HL-60 (cell line): ENCODE results near the gene KIAA0408.

ENCODE experiments used
- DNase-seq, 2 experiments: peaks; one replicate each; pipeline ENCODE4 v3.0.0-alpha.2; 2010 to 2020; ENCODE audit warnings: low read depth in 1 of 2, low spot score in 1 of 2
- H3K27ac ChIP-seq: fragments of 250-450 bp; sonication (Bioruptor Pico); replicated peaks from 2 replicates; pipeline ENCODE4 v1.5.1; 2020; ENCODE audit warnings: mild to moderate bottlenecking, moderate library complexity
- H3K27me3 ChIP-seq: fragments of 250-450 bp; sonication (Bioruptor Pico); 2 replicates; pipeline ENCODE4 v1.5.1; 2021; ENCODE audit warnings: mild to moderate bottlenecking, moderate library complexity; ENCODE audit not compliant: insufficient read depth, poor library complexity, severe bottlenecking
- H3K4me3 ChIP-seq: replicated peaks from 2 replicates; pipeline ENCODE4 v1.5.1; 2011; ENCODE audit warnings: mild to moderate bottlenecking, control low read depth, low read length; ENCODE audit not compliant: insufficient read depth
- GABPA ChIP-seq: IDR thresholded peaks from 2 replicates; pipeline ENCODE4 v1.6.1; 2012; ENCODE audit warnings: low read depth
- POLR2AphosphoS5 ChIP-seq: IDR thresholded peaks from 2 replicates; pipeline ENCODE4 v1.6.1; 2012; ENCODE audit warnings: low read depth
- SPI1 ChIP-seq: IDR thresholded peaks from 2 replicates; pipeline ENCODE4 v1.6.1; 2012; ENCODE audit warnings: low read depth, mild to moderate bottlenecking, borderline replicate concordance
- long read RNA-seq: library from polyadenylated mRNA; unstranded; transcript quantifications from one replicate; pipeline ENCODE4 v2.0.0, GENCODE V29; 2020
- TF ChIP-seq, protein P1 (sequence below): IDR thresholded peaks from 2 replicates; pipeline ENCODE4 v1.6.1; 2012; ENCODE audit warnings: low read depth; ENCODE audit not compliant: insufficient replicate concordance
- TF ChIP-seq, protein P2 (sequence below): IDR thresholded peaks from one replicate; pipeline ENCODE4 v1.5.1; 2011; ENCODE audit warnings: low read length, control low read depth, inconsistent platforms; ENCODE audit not compliant: insufficient read depth

Gene KIAA0408
- long read RNA-seq = 0 reads

DNA sequence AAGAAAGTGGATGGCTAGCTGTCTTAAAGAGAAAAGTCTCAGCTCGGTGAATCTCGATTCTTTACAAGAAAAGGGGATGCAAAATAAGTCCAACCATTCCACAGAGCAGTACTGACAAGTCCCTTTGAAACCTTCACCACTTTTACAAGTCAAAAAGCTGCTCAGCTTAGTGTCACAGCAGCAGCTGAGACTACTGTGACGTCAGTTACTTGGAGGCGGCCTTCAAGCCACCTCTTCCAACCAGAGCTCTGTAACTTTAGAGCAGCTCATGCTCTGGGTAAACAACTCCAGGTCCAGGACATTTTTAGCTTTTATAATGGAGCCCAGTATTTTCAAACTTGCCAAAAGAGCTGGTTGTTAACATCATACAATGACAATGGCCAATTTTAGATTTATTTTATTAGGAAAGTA, at the start of gene KIAA0408:
Gene KIAA0408 (minus strand): TSS at position 159 of the 411 bp plus-strand sequence. CDS start 5,408 bp downstream, outside the sequence.
- H3K27me3 ChIP-seq = no peaks in the 10 kb centered on the region
- DNase-seq = no peak
- H3K4me3 ChIP-seq = no peak within 1 kb of the TSS
- TF ChIP-seq GABPA (no peak), SPI1 (no peak), POLR2AphosphoS5 (no peak)
- TF ChIP-seq, protein P1, sequence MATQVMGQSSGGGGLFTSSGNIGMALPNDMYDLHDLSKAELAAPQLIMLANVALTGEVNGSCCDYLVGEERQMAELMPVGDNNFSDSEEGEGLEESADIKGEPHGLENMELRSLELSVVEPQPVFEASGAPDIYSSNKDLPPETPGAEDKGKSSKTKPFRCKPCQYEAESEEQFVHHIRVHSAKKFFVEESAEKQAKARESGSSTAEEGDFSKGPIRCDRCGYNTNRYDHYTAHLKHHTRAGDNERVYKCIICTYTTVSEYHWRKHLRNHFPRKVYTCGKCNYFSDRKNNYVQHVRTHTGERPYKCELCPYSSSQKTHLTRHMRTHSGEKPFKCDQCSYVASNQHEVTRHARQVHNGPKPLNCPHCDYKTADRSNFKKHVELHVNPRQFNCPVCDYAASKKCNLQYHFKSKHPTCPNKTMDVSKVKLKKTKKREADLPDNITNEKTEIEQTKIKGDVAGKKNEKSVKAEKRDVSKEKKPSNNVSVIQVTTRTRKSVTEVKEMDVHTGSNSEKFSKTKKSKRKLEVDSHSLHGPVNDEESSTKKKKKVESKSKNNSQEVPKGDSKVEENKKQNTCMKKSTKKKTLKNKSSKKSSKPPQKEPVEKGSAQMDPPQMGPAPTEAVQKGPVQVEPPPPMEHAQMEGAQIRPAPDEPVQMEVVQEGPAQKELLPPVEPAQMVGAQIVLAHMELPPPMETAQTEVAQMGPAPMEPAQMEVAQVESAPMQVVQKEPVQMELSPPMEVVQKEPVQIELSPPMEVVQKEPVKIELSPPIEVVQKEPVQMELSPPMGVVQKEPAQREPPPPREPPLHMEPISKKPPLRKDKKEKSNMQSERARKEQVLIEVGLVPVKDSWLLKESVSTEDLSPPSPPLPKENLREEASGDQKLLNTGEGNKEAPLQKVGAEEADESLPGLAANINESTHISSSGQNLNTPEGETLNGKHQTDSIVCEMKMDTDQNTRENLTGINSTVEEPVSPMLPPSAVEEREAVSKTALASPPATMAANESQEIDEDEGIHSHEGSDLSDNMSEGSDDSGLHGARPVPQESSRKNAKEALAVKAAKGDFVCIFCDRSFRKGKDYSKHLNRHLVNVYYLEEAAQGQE = no peak
- TF ChIP-seq, protein P2, sequence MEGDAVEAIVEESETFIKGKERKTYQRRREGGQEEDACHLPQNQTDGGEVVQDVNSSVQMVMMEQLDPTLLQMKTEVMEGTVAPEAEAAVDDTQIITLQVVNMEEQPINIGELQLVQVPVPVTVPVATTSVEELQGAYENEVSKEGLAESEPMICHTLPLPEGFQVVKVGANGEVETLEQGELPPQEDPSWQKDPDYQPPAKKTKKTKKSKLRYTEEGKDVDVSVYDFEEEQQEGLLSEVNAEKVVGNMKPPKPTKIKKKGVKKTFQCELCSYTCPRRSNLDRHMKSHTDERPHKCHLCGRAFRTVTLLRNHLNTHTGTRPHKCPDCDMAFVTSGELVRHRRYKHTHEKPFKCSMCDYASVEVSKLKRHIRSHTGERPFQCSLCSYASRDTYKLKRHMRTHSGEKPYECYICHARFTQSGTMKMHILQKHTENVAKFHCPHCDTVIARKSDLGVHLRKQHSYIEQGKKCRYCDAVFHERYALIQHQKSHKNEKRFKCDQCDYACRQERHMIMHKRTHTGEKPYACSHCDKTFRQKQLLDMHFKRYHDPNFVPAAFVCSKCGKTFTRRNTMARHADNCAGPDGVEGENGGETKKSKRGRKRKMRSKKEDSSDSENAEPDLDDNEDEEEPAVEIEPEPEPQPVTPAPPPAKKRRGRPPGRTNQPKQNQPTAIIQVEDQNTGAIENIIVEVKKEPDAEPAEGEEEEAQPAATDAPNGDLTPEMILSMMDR = no peak
- no peak within 1 kb of the TSS for H3K27ac ChIP-seq

DNA sequence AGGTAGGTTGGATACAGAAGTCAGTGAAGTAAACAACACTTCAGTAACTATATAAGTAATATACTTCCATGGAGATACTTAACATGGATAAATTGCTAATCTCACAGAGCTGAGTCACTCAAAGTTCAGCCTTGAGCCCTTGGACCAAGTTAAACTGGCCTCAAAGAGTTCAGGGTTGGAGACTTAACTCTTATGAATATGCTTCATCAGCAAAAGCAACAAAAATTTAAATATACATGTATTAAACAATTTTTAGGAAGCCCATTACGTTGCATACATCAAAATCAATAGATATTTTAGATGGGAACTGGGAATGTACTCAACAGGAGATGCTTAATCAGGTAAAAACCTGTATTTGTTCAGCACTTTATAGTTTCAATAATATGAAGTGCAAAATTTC, 47.7 kb upstream of the KIAA0408 start:
- Histone ChIP-seq H3K27ac (no peak overlapping the region), H3K27me3 (peaks cover 5% of the 10 kb centered on the region), H3K4me3 (no peak overlapping the region)
- DNase-seq = no peak
- TF ChIP-seq SPI1 (no peak), POLR2AphosphoS5 (no peak), GABPA (no peak)
- TF ChIP-seq, protein P2 = no peak
- TF ChIP-seq, protein P1 = no peak

DNA sequence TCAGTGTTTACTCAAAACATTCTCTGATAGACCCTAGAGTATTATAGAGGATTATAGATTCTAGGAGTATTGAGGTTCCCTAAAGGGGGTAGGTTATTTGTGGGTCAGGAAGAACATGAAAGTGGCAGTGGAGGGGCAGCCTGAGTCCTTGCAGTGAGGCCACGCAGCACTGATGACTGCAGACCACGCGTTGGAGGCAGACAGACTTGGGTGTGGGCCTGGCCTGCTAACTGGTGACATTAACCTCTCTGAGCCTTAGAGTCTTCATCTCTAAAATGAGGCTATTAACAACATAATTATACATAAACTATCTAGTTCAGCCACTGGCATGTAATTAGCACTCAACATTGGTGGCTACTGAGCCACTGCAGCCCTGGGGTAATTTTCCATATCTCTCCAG, 43.8 kb upstream of the KIAA0408 start:
- no peak for DNase-seq
- Histone ChIP-seq H3K4me3 (no peak overlapping the region), H3K27me3 (peaks cover 8% of the 10 kb centered on the region), H3K27ac (no peak overlapping the region)
- TF ChIP-seq POLR2AphosphoS5 = no peak
- TF ChIP-seq SPI1 = no peak
- TF ChIP-seq, protein P2 = no peak
- TF ChIP-seq, protein P1 = no peak
- TF ChIP-seq GABPA = no peak
